CD4-positive, alpha-beta T cell treated with Interleukin-6 at 100 ng/mL for 8 hours (primary cell): Measurements from ENCODE around the gene SLC1A7.

ENCODE experiments used
- DNase-seq: peaks from one replicate; pipeline ENCODE4 v3.0.0-alpha.2; 2020; ENCODE audit warnings: mixed read lengths, low spot score

Gene SLC1A7

DNA sequence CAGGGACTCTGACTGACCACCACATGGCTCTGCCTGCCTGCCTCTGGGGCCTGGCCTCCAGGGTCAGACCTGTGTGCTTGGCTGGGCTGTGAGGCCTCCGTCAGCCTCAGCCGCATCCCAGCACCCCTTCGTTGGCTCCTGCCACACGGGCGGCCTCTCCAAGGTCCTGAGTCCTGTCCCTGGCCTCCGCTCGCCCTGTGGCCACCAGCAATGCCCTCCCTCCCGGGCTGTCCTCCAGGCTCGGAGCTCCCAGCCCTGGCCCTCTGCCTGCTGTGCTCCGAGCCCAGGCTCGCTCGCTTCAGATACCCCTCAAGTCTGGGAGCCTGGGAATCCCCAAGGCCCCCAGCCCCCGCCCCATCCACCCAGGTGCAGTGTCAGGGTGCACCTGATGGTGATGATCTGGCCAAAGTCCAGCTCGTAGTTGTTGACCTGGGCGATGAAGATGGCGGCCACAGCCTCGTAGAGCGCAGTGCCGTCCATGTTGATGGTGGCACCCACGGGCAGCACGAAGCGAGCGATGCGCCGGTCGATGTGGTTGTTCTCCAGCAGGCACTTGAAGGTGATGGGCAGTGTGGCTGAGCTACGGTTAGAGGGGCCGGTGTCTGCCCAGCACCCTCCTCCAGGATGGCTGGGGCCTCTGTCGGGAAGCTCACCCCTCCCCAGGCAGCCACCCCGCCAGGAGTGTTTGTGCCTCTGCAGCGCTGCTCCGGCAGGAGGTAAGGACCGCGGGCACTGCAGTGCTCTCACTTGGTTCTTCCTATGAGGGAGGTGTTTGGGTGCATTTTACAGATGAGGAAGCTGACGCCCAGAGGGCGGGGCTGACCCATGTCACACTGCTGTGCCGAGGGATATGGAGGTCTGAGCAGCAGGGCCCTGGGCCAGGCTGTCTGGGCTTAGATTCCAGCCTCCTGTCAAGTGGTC is 52.0 kb downstream of the SLC1A7 start:
- no peak for DNase-seq

GRCh38 chr1:53089478-53090226 is 52.8 kb downstream of the SLC1A7 start:
- DNase-seq, result no peak

DNA sequence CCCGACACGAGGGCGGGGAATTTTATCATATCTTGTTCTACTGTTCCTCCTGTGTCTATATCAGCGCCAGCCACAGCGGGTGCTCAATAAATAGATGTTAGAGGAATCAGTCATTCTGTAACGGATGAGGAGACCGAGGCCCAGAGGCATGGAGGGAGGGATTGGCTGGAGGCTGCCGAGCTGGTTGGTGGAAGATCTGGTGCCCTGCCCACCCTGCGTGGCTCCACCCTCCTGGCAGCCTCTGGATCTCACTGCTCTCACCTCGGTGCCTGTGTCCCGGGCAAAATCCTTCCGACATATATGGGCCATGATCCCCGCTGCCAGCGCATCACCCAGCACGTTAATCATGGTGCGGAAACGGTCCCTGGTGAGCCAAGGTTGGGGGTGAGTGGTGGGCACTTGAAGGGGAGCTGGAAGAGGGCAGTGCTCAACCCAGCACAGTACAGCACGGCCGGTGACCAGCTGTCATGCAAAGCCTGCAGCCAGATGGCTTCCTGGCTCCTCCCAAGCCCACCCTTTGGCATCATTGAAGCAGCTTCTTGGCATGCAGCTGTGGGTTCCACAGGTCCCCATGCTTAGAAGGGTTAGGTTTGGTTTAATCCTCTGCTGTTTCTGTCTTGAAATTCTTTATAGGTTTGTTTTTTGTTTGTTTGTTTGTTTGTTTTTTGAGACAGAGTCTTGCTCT is 53.7 kb downstream of the SLC1A7 start:
- no peak for DNase-seq

DNA sequence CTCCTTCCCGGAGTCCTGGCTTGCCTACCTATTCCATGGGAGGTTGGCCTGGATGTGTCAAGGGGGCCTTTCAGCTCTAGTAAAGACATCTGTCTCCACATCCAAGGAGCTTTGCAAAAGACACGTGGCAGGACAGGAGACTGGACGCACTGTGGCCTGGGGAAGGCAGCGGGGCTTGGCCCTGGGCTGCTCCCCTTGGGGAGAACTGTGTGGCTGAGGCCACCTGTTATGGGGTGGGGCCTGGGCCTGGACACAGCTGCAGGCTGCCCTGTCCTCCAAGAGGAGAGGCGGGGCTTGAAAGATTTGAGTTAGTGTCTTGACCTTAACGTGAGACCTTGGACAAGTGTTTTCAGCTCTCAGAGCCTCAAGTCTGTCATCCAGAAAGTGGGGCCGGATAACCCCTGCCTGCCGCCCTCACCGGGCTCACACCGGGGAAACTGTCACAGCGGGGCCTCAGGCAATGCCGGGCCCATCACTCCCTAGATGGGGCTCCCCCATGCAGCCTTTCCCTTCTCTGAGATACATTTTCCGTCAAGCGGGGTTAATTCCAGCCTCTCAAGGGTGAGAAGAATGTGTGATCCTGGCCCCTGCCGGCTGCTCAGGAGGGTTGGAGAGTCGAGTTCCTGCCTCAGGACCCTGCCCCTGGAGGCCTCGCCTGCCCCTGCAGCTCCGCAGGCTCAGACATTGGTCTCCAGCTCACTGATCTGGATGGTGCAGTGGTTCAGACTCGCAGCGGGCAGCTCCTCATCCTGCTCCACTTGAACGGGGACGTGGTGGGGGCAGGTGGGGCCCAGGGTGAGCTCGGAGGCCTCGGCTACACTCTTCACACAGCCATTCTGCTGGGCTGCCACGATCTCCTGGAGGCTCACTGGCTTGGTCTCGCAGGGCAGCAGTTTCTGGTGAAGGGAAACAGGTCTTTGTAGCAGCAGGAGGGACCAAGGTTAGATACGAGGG is 54.8 kb downstream of the SLC1A7 start:
- no peak for DNase-seq

GRCh38 chr1:53086491-53087070 is 55.9 kb downstream of the SLC1A7 start:
- DNase-seq, result no peak

- DNase-seq, result no peak
Observed at GRCh38 chr1:53085405-53085804, 57.0 kb downstream of the SLC1A7 start.

DNA sequence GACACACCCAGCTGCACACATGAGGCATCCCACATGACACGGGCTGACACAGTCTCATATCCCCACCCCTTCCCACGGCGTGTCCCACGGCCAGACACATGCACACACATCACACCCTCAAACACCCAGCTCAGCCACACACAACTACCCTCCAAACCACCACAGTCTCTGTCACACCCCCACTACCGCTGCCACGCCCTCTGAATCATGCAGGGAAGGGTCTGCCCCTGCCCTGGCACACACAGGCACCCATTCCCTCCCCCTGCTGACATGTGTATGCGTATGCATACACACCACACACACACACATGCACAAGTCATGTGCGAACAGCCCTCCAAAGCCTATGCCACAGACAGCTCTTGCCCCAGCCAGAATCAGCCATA is 57.9 kb downstream of the SLC1A7 start:
- DNase-seq, result no peak

- no peak for DNase-seq
Observed at GRCh38 chr1:53083636-53084588, 58.5 kb downstream of the SLC1A7 start.

DNA sequence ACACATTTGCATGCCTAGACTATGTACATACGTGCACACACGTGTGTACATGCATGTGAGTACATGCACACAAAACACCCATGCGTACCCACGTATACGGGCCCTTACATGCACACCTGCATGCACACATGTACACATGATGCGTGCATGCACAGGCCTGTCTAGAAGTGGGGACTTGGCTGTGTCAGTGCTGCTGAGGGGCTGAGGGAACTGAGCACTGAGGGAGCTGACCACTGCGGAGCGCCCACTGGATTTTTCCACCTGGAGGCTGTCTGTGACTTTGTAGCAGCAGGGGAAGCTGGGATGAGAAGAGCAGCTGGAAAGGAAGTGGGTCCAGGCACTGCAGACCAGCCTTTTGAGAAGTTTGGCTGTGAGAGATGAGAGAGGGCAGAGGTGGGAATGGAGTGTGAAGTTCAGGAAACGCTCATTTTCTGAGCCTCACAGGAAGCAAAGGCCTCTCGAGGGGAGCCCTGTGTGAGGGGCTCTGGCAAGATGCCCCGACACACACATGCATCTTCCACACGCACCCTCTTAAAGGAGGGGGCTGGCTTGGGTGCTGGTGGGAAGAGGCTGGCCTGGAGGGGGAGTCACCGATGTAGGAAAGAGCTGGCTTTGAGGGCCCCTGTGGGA is 59.5 kb downstream of the SLC1A7 start:
- DNase-seq, result no peak

GRCh38 chr1:53081384-53082066 is 60.9 kb downstream of the SLC1A7 start:
- DNase-seq, result no peak

- DNase-seq, result no peak
Observed at GRCh38 chr1:53080769-53081168, 61.7 kb downstream of the SLC1A7 start.

- DNase-seq, result no peak
Observed at GRCh38 chr1:53080041-53080440, 62.4 kb downstream of the SLC1A7 start.

- DNase-seq, result no peak
Observed at GRCh38 chr1:53079251-53079650, 63.2 kb downstream of the SLC1A7 start.

GRCh38 chr1:53078333-53079101 is 63.9 kb downstream of the SLC1A7 start:
- DNase-seq, result no peak

DNA sequence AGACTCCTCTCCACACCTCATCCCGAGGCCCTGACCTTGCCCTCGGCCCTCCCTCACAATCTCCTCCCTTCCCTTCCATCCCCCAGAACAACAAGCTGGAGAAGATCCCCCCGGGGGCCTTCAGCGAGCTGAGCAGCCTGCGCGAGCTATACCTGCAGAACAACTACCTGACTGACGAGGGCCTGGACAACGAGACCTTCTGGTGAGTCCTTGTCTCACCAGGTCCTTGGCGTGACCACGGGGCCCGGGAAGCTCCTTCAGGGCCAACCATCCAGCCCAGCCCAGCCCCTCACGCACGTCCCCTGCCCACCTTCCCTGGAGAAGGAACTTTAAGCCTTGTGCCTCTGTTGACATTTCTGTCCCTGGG is 64.9 kb downstream of the SLC1A7 start:
- no peak for DNase-seq

DNA sequence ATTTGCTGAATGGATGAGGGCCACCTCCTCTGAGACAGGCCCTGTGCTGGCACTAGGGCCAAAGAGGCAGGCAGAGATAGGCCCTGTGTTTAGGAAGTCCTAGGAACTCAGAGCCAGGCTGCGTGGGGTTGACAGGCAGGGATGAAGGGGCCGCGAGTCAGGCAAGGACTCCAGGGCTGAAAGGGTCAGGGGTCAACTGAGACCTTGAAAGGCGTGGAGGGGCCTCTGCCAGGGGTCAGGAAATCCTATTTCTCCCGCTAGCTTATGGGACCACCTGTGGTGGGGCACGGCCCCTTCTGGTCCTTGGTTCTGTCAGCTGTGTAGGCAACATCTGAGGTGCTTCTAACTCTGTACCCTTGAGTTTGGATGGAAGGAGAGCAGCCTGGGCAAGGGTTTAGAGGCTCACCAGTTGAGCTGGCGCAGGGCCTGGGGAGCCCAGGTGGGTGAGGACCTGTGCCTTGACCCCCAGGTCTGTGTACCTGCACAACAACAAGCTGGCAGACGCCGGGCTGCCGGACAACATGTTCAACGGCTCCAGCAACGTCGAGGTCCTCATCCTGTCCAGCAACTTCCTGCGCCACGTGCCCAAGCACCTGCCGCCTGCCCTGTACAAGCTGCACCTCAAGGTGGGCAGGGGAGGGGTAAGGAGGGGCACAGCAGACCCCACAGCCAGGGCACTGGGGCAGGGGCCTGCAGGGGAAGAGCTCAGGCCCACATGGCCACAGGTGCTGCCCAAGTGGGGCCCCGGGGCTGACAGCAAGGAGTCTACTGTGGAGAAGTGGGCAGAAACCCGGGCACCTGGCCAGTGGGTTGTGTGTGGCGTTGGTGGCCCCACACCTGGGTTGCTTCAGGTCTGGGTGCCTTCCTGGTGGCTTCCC is 65.5 kb downstream of the SLC1A7 start:
- DNase-seq, result no peak

DNA sequence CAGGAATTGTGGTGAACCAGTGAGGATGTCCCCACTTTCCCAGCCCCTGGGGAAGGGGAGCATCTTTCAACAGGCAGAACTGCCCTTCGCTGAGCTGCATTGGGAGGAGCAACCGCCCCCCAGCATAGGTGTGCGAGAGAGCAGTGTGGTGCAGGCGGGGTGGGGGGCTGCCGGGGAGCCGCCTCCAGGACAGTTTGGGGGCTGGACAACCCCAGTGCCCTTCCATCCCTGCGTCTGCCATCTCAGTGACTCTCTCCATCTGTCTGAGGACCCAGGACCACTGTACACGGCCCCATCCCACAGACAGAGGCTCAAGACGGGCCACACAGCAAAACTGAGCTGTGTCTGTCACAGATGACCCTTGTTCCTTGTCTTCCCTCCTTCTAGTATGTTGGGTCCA is 66.3 kb downstream of the SLC1A7 start:
- no peak for DNase-seq
